Measurements from ENCODE around the gene FAM177A1.

FAM177A1 gene

DNA sequence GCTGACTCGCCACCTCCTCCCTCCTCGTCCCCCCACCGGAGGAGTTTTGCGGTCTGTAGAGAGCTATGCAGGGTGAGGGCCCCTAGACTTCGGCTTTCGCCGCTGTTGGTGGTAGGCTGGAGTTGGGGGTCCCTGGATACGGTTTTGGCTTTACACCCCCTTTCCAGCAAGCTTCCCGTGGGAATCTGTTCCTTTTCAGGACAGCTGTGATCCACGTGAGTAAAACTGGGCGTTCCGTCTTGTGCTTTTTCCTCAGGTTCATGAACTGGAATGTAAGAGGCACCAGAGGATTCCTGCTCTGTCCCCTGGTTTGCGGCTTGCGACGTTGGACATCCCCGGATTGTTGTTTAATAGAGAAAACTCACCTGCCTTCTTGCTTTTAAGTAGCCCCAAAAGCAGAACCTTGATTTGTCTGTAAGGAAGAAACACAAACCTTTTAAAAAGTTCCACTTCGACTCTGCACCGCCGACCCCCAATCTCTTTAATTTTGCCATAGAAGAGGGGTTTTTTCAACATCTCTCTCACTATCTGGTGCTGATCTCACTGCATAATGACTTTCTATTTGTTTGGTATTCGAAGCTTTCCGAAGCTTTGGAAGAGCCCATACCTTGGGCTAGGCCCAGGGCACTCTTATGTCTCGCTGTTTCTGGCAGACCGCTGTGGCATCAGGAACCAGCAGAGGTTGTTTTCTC, 76.8 kb downstream of the FAM177A1 start:
- in situ Hi-C loops (cut with MboI; ENCODE audit: low sequenced_read_pairs): no loop called here

DNA sequence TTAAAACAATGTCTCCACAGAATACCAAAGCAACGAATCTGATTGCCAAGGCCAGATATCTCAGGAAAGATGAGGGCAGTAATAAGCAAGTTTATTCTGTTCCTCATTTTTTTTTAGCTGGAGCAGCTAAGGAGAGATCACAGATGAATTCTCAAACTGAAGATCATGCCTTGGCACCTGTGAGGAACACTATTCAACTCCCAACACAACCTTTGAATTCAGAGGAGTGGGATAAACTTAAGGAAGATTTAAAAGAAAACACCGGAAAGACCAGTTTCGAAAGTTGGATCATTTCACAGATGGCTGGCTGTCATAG, 77.3 kb downstream of the FAM177A1 start:
- in situ Hi-C loops (cut with MboI; ENCODE audit: low sequenced_read_pairs): no loop called here

DNA sequence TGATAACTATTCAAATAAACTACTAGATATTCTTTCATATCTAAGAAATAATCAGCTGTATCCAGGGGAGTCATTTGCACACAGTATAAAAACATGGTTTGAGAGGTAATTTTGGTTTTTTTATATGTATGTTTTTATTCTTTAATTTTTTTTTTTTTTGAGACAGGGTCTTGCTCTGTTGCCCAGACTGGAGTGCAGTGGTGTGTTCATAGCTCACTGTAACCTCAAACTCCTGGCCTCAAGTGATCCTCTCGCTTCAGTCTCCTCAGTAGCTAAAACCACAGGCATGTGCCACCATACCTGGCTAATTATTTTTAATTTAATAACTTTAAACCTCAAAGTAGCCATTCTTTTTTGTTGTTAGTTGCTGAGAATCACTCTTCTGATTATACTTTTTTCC, 78.1 kb downstream of the FAM177A1 start:
- in situ Hi-C loops (cut with MboI; ENCODE audit: low sequenced_read_pairs): no loop called here
